HG03097 (cell line): Measurements from ENCODE around the gene TLNRD1.
"Not testable (repeated sequence)": the region's sequence is repeated elsewhere in the genome, so short reads cannot be mapped to it uniquely, and the experiment has no call there.

Source experiments
- ATAC-seq: cut with Tn5 transposase; IDR thresholded peaks from one replicate; pipeline ENCODE4 v1.9.1; 2021; ENCODE audit not compliant: unreplicated experiment, low FRiP score

TLNRD1 gene

GRCh38 chr15:81000624-81001151 lies at the start of gene TLNRD1:
Gene TLNRD1 (plus strand): TSS chr15:81000923. CDS start chr15:81002272, 1,349 bp downstream.
- peak; percentile 53 for ATAC-seq

GRCh38 chr15:80951941-80952340 lies 48.8 kb upstream of the TLNRD1 start:
- ATAC-seq: no peak

GRCh38 chr15:80953001-80953952 lies 47.4 kb upstream of the TLNRD1 start:
- ATAC-seq: no peak

DNA sequence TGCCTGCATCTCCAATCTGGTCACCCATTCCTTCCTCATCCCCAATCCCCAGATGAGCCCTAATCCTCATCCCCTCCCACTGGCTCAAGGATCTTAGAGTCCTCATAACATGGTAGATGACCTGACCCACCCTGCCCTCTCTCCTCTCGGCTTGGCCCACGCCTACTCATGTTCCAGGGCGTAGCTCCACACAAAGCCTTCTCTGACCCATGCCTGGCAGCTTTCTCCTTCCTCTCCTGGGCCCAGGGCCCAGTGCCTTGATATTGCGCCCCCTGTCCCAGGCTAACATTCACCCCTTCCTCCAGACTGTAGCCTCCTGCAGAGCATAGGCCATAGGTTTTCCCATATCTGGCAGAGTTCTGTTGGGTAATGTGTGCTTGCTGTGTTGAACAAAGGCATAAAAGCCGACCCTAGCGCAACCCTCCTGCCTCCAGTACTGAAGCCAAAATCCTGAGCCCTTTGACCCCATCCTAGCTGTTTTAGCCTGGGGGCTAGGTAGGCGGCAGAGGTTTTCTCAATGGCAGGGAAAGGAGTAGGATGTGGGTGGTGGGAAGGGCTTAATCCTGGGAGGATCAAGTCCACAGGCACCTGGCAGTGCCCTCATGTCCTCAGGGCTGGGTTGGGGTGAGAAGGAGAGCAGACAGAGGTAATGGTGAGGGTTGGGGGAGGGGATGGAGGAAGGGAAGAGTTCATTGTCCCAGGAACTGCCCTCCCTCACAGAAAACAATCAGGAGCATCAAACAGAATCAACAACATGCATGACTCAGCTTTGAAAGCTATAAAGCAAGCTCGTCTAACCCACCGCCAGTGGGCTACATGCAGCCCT lies 46.6 kb upstream of the TLNRD1 start:
- ATAC-seq: no peak

GRCh38 chr15:80955571-80956452 lies 44.9 kb upstream of the TLNRD1 start:
- ATAC-seq: not testable (repeated sequence)

GRCh38 chr15:80957556-80957955 lies 43.2 kb upstream of the TLNRD1 start:
- ATAC-seq: no peak

- ATAC-seq: no peak
Observed at GRCh38 chr15:80957976-80958375, 42.7 kb upstream of the TLNRD1 start.

DNA sequence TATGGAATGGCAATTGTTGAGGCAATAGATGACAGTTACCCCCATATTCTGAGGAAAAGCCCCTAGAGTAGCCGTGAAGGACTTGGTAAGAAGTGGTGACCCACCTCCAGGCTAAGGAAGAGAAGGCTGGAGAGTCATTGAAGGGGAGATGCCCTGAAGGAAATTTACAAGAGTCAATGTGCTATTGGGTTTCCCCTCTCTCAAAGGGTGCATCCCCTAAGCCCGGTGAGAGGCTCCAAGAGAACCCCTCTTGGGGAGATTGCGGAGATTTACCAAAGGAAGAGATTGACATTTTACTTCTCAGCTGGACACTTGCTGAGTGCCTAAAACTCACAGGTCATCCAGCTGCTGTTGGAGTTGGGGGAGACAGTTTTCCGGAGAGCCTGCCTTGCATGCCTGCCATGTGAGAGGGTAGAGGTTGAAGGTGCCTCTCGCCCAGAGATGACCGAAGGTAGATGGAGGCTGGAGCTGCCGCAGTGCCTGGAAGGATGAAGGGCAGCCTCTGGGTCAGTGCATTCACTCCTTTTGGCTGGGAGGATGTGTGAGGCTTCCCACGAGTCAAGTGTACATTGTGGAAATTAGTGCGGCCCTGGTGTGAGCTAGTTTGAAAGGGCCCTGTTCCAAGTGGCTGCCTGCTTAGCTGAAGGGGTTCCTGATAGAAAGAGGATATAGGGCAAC lies 41.8 kb upstream of the TLNRD1 start:
- ATAC-seq: no peak

DNA sequence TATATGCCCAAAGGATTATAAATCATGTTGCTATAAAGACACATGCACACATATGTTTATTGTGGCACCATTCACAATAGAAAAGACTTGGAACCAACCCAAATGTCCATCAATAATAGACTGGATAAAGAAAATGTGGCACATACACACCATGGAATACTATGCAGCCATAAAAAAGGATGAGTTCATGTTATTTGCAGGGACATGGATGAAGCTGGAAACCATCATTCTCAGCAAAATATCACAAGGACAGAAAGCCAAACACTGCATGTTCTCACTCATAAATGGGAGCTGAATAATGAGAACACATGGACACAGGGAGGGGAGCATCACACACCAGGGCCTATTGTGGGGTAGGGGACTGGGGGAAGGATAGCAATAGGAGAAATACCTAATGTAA lies 35.3 kb upstream of the TLNRD1 start:
- ATAC-seq: not testable (repeated sequence)

DNA sequence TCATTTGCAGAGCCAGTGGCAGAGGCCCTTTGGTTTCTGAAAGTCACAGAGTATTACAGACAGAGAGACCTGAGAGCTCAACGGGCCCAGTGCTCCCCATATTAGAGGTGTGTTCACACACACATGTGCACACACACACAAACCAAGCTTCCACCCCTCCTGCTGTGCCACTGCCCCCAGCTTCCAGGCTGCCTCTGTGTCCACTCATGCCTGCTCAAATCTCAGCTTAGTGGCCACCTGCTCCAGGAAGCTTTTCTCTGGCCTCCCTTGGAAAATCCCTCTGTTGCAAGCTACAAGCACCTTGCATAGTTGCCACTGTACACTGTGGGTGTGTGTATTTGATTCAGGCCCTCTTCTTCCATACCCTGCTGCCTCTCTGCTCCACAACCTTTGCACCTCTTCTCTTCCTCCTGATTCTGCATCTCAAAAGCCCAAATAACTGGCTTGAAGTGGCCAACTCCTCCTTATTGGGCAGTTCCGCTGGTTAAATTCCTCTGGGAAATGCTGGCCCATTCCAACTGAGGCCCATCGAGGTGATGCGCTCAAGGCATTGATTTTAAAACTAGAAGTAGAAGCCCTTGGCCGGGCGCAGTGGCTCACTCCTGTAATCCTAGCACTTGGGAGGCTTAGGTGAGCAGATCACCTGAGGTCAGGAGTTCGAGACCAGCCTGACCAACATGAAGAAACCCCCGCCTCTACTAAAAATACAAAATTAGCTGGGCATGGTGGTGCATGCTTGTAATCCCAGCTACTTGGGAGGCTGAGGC lies 34.1 kb upstream of the TLNRD1 start:
- ATAC-seq: no peak

DNA sequence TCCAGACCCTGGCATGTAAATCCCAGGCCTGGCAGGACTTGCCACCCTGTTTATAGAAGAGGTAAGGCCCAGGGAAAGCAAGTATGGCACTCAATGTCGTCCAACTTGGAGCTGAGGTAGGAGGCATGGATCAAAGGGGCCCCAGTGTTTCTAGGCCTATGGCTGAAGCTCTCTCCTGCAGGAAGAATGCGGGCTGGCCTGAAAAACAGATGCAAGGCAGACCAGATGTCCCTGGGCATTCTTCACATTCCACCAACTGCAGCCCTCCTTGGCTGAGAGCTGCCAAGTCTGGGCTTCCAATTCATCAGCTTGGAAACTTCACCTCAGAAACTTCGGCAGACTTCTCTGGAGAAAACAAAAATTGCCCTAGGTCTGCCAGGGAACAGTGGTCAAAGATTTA lies 33.3 kb upstream of the TLNRD1 start:
- ATAC-seq: no peak

GRCh38 chr15:80967991-80968510 lies 32.7 kb upstream of the TLNRD1 start:
- no peak for ATAC-seq

- no peak for ATAC-seq
Observed at GRCh38 chr15:80969316-80969715, 31.4 kb upstream of the TLNRD1 start.

DNA sequence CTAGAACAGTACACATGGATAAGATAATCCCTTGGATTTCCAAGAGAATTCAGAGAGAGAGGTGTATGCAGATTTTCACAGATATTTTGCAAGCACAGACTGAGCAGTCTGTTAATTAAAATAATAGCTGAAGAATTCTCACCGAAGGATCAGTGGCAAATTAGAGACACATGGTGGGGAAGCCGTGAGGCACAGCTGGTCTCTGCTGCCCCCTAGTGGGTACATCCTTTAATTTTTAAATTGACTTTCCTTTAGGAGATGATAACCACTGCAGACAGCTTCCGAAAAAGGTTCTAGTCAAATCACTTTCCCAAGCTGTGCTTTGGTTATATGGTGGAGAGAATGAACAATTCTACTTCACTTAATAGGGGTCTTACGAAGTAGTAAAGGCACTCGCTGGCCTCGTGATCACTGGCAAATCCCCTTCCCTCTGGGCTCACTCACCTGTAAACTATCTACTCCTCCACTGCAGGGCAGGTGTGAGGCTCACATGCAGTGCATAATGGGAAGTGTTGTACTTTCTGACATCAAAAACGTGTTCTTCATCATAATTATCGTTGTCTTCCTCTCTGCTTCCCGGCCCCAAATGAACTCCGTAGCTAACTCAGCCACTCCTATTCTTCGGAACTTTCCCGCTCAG lies 30.6 kb upstream of the TLNRD1 start:
- peak; percentile 71 for ATAC-seq

DNA sequence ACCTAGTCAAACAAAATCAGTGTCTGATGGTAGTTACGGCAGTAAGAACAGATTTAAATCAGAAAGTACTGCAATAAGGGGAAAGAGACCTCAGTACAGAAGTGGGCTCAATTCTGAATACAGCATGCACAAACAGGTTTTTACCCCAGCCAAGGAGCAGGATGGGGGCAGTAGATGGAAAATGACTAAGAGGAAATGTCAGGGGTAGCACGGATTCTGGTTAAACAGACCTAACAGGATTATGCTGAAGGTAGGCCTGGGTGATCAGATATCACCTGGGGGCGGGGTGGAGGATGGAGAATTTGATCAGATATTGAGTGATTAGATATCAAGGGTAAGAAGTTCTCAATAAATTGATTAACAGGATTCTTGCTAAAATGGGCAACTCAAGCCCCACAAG lies 30.1 kb upstream of the TLNRD1 start:
- no peak for ATAC-seq

- no peak for ATAC-seq
Observed at GRCh38 chr15:80971143-80971542, 29.6 kb upstream of the TLNRD1 start.

GRCh38 chr15:80972276-80972675 lies 28.4 kb upstream of the TLNRD1 start:
- ATAC-seq: no peak

DNA sequence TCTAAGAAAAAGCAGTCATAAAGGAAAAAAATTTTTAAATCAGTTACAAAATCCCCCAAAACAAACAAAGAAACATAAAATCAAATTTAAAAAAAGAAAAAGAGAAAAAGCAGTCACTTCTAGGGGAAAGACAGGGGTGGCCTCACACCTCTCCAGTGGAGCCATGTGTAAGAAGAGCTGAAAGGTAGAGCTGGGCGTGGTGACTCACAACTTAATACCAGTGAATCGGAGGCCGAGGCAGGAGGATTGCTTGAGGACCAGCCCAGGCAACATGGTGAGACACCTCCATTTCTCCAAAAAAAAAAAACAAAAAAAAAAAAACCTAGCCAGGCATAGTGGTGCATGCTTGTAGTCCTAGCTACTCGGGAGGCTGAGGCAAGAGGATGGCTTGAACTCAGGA lies 25.8 kb upstream of the TLNRD1 start:
- ATAC-seq: no peak
